Measurements from ENCODE around the gene MSH3.
A peak's percentile ranks its signal among the peaks of the same experiment; 100 is the strongest.

The MSH3 gene

GRCh38 chr5:80654391-80655230 lies at the start of gene MSH3, which contains the start of gene DHFR:
Gene MSH3 (plus strand): TSS chr5:80654652. CDS start chr5:80654728, 76 bp downstream.
Gene DHFR (minus strand): TSS chr5:80654983. CDS start chr5:80654489, 494 bp downstream.
- DNase-seq, result peak; percentile 48

DNA sequence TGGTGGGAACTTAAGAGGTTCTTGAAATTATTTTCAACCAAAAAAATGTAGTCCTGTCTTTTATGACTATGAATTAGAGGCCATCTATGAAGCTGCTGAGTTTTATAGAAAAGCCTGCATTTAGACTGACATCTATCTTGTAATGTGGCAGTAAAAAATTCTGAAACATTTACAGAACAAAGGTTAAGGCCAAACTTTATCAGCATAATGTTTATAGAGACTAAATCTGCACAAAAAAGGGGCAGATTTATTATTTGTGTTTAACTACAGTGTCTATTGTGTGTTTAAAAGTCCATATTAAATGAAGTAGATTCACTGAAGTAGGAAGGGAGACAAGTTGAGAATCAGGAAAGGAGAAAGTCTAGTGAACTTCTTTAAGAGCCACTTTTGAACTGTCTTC lies 47.1 kb upstream of the MSH3 start:
- no peak for DNase-seq

GRCh38 chr5:80607832-80608231 lies 46.6 kb upstream of the MSH3 start:
- DNase-seq, result no peak

- DNase-seq, result no peak
Measured at GRCh38 chr5:80608731-80609130, 45.7 kb upstream of the MSH3 start.

- DNase-seq, result no peak
Measured at GRCh38 chr5:80609692-80610091, 44.8 kb upstream of the MSH3 start.

- DNase-seq, result no peak
Measured at GRCh38 chr5:80615266-80615914, 39.1 kb upstream of the MSH3 start.

GRCh38 chr5:80618438-80618837 lies 36.0 kb upstream of the MSH3 start:
- DNase-seq, result no peak

GRCh38 chr5:80619086-80619485 lies 35.4 kb upstream of the MSH3 start:
- no peak for DNase-seq

DNA sequence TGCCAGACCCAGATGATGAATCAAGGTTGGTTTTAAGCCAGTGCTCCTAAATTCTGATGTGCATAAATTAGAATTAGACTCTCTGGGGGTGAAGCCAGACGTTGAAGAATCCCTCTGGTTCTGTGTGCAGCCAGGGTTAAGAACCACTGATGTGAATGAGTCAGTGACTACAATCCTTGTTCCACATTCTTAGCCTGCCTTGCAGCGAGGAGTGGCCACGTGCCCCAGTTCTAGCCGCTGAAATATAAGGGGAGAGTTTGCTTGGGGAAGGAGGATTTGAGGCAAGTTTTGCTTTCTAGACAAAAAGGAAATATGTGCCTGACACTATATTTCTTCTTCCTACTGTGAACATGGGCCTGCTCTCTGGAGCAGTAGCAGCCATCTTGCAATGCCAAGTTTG lies 34.2 kb upstream of the MSH3 start:
- no peak for DNase-seq

- no peak for DNase-seq
Measured at GRCh38 chr5:80622756-80623155, 31.7 kb upstream of the MSH3 start.

DNA sequence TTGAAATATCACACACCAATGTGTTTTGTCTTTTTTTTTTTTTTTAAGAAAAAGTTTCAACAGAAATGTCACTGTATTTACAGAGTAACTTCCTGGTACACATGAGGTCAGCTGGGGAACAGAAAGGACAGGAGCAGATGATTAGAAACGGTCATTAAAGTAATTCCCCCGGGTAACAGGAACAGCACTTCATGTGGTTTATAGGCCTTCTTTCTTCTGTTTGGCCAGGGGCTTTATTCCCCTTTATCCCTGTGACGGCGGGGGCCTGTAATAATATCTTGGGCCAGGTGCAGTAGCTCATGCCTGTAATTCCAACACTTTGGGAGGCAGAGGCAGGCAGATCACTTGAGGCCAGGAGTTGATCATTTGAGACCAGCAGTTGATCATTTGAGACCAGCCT lies 30.5 kb upstream of the MSH3 start:
- DNase-seq, result no peak

GRCh38 chr5:80625230-80625629 lies 29.2 kb upstream of the MSH3 start:
- DNase-seq, result no peak

- DNase-seq, result no peak
Measured at GRCh38 chr5:80629281-80629680, 25.2 kb upstream of the MSH3 start.

DNA sequence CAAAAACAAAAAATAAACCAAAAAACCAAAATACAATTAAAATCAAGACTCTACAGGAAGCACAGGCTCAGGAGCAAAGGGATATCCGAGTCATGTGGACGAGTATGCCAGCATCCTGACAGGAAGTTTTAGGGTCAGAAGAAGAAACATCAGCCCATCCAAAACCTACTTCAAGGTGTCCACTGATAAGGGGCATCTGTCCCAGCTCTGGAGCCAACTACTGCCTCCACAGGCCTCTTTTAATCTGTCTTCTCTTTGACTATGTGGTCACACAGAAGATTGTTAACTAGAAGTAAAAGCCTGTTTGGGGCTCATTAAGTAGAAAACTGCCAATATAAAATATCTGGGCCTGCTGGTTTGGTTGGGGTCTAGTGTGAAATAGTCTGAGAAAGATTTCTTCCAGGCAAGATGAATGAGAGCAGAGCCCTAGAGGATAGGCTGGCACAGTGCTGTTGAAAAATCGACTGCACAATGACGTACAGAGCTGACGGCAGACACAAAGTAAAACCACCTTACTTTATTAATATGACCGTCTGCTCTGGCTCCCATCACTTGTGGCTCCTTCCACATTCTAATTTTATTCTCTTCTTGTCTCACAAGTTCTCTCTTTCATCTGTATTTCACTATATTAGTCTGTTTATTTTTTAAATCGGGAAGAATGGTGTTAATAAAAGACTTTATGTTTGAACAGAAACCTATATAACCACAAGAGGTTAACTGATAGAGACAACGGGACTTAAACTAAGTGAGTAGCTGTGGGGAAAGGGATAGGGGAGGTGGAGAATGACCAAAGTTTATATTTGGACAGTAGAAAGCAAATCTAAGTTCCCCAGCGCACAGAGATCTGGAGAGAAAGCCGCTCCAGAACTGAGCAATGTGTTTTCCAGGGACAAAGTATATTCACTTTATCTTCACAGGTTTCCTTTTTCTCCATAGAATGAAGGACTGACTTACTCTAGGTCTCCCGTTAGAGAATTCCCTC lies 22.9 kb upstream of the MSH3 start:
- no peak for DNase-seq

DNA sequence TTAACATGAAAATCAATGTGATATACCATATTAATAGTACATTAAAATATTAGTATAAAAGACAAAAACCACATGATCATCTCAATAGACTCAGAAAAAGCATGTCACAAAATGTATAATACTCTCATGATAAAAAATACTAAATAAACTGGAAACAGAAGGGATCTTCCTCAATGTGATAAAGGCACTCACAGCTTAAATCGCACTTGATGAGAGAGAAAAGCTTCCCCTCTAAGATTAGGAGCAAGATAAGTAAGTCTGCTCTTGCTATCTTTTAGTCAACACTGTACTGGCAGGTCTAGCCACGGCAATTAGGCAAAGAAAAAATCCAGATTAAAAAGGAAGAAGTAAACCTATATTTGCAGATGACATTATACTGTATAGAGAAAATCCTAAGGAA lies 21.8 kb upstream of the MSH3 start:
- DNase-seq, result no peak

- DNase-seq, result no peak
Measured at GRCh38 chr5:80634193-80634592, 20.3 kb upstream of the MSH3 start.

DNA sequence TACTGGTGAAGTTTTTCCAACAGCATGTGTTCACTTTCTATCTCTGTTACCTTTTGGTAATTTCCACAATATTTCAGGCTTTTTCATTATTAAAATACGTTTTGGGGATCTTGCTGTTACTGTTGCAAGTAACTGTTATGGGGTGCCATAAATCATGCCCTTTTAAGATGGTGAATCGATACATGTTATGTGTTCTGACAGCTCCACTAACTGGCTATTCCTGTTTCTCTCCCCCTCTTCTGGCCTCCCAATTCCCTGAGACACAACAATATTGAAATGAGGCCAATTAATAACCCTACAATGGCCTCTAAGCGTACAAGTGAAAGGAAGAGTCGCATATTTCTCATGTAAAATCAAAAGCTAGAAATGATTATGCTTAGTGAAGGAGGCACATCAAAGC lies 13.1 kb upstream of the MSH3 start:
- no peak for DNase-seq

- DNase-seq, result no peak
Measured at GRCh38 chr5:80644900-80645299, 9.6 kb upstream of the MSH3 start.

DNA sequence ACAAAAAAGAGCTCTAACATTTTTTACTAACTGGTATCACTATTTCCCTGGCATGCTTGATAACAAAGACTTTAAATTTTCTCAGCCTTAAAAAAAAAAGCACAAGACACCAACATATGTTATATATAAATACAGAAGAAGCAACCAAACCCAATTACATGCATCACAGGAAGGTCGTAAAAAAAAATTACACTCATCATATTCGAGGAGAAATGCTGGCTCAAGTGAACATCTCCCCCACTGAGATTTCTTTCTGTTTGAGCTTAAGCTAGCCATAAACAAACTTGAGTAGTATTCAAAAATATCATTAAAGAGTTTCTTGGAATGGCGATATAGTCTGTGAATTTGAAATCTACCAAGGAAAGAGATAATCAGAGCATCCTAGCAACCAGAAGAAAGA lies 7.5 kb upstream of the MSH3 start:
- DNase-seq, result no peak

GRCh38 chr5:80653502-80653901 lies 950 bp upstream of the MSH3 start:
- DNase-seq, result no peak

- no peak for DNase-seq
Measured at GRCh38 chr5:80654054-80654390, 430 bp upstream of the MSH3 start.

DNA sequence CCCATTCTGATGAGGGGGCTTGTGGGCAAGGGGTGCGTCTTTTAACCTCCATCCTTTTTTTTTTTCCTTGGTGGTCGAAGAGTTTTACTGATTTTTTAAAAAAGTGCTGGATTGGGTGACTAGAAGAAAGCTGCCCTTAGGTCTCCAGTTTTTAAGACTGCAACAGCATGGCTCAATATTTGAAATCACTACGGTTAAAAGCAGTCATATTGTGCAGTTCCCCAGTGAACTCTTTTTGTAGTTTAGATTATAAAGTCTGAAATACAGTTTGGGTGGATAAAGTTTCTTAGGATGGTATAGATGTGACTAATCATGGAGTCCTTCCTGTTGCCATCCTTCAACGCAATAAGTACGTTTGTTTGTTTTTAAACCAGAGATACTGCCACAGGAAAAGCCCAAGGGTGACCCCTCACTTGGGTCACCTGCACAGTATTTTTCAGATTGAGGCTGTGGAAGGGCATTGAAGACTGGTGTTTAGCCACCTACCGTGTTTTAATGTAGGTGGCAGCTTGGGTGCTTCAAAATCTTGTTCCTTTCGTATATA lies 851 bp downstream of the MSH3 start:
- DNase-seq, result no peak

- no peak for DNase-seq
Measured at GRCh38 chr5:80656425-80656824, 2.0 kb downstream of the MSH3 start.

Measured in GOT3 (cell line).